Left ventricle myocardium inferior (tissue), 1 donor: ENCODE results near the gene GHRHR. TPM values are rescaled to one million over a fixed set of nuclear protein-coding genes. Genes with fewer than 3 reads are reported as not detected.

Source experiments
- DNase-seq: peaks from one replicate; pipeline ENCODE4 v3.0.0-alpha.2; 2020
- H3K27ac ChIP-seq: fragments of 200-600 bp; replicated peaks from 2 replicates; pipeline ENCODE4 v1.8.0; 2021
- H3K27me3 ChIP-seq: fragments of 200-600 bp; 2 replicates; pipeline ENCODE4 v1.8.0; 2021; ENCODE audit warnings: low read depth
- H3K36me3 ChIP-seq: fragments of 200-600 bp; 2 replicates; pipeline ENCODE4 v1.8.0; 2021
- H3K4me1 ChIP-seq: fragments of 200-600 bp; 2 replicates; pipeline ENCODE4 v1.8.0; 2021
- H3K4me3 ChIP-seq: fragments of 200-600 bp; 2 replicates; pipeline ENCODE4 v1.8.0; 2021; ENCODE audit warnings: mild to moderate bottlenecking, moderate library complexity
- H3K9me3 ChIP-seq: fragments of 200-600 bp; replicated peaks from 2 replicates; pipeline ENCODE4 v1.8.0; 2021
- intact Hi-C: fragments of 100-400 bp; cut with micrococcal nuclease; formaldehyde crosslinking; loops from one replicate; pipeline ENCODE4 v1.11.0; 2022
- total RNA-seq: library from RNA; stranded (reverse); fragmentation: NEBNext Ultra II Directional; extraction: Animal tissue kit (Norgen Biotek cat#: 25700); gene quantifications from one replicate; pipeline ENCODE4 v1.2.1, GENCODE V29; 2021
- TF ChIP-seq, protein P1 (sequence below): fragments of 200-600 bp; IDR thresholded peaks from 2 replicates; pipeline ENCODE4 v1.8.0; 2021; ENCODE audit warnings: antibody characterized with exemption, mild to moderate bottlenecking, borderline replicate concordance
- donor health status: DM: no; HTN: yes; CAD: no; lungs with severe emphysema.

Gene GHRHR
- total RNA-seq, 1 donor from 2014 or later, result not detected

DNA sequence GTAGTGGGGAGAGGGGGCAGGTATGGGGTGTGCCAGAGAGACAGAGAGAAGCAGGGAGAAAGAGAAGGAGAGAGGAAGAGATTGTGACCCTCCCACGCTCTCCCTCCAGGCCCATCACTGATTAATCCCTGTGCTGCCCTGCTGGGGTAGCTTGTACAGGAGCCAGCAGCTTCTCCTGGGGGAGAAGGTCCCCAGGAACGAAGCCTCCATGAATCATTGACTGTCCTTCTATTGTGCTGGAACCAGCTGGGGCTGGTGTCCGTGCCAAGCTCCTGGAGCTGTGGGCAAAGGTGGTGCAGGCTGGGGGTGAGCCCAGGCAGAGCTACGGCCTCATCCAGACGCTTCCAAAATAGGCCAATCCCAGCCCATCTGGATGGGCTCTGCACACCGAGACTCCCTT is 31.2 kb upstream of the GHRHR start:
- TF ChIP-seq, protein P1, sequence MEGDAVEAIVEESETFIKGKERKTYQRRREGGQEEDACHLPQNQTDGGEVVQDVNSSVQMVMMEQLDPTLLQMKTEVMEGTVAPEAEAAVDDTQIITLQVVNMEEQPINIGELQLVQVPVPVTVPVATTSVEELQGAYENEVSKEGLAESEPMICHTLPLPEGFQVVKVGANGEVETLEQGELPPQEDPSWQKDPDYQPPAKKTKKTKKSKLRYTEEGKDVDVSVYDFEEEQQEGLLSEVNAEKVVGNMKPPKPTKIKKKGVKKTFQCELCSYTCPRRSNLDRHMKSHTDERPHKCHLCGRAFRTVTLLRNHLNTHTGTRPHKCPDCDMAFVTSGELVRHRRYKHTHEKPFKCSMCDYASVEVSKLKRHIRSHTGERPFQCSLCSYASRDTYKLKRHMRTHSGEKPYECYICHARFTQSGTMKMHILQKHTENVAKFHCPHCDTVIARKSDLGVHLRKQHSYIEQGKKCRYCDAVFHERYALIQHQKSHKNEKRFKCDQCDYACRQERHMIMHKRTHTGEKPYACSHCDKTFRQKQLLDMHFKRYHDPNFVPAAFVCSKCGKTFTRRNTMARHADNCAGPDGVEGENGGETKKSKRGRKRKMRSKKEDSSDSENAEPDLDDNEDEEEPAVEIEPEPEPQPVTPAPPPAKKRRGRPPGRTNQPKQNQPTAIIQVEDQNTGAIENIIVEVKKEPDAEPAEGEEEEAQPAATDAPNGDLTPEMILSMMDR, result no peak
- Histone ChIP-seq H3K27me3 (no peaks in the 10 kb centered on the region), H3K9me3 (no peaks in the 10 kb centered on the region), H3K36me3 (no peaks in the 10 kb centered on the region), H3K4me1 (peaks cover 67% of the 10 kb centered on the region), H3K27ac (peak overlapping the region; percentile 75), H3K4me3 (no peak overlapping the region)
- intact Hi-C loops, result loop anchor here (10.0 kb wide), 1 partner anchor 118 kb away; no protein-coding TSS in a partner anchor
- DNase-seq, result no peak

DNA sequence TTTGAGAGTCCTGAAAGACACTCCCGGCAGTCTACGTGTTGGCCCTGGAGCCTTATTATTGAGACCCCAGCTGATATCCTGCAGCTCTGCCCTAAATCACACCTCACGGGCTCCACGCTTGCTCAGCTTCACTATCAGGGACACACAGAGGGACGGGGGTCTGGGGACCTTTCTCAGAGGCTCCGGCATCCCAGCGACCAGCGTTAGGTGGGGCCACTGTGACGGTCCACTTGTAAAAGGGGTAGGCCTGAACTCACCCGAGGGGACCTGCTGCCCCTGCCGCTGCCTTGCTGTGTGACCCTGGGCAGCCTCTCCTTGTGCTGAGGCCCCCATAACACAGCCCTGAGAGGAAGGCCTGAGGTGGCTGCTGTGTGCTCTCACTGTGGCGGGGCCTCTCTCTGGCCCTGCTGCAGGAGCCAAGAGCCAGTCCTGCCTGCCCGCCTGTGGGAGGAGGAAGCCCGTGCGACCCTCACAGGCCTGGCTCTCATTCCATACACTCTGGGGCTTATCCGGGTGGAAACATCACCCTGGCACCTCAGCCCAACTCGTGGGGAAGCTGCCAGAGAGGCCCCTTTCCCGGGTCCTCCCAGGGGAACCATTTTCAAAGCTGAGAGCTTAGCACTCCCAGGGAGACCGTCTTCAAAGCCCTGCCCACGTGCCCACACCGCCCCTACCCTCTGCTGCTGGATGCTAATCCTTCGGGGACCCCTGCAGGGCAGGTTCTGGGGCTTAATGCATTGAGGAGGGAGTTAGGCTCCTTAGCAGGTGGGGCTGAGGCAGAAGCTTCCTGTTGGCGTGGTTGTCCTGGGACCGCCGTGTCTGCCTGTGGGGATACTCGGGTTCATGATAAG is 30.4 kb upstream of the GHRHR start:
- intact Hi-C loops, result loop anchor here (10.0 kb wide), 1 partner anchor 119 kb away; no protein-coding TSS in a partner anchor
- Histone ChIP-seq H3K9me3 (no peaks in the 10 kb centered on the region), H3K4me1 (peaks cover 69% of the 10 kb centered on the region), H3K27ac (peak overlapping the region; percentile 71), H3K27me3 (no peaks in the 10 kb centered on the region), H3K4me3 (no peak overlapping the region), H3K36me3 (no peaks in the 10 kb centered on the region)
- TF ChIP-seq, protein P1, result no peak
- no peak for DNase-seq

- TF ChIP-seq, protein P1, result no peak
- peak overlapping the region; percentile 71 for H3K27ac ChIP-seq
- no peaks in the 10 kb centered on the region for H3K9me3 ChIP-seq
- no peak for DNase-seq
- intact Hi-C loops, result loop anchor here (10.0 kb wide), 1 partner anchor 119 kb away; no protein-coding TSS in a partner anchor
- H3K4me3 ChIP-seq, result no peak overlapping the region
- no peaks in the 10 kb centered on the region for H3K36me3 ChIP-seq
- H3K4me1 ChIP-seq, result peaks cover 76% of the 10 kb centered on the region
- H3K27me3 ChIP-seq, result no peaks in the 10 kb centered on the region
These were observed 29.5 kb upstream of the GHRHR start for GRCh38 chr7:30934225-30934624.

GRCh38 chr7:30934732-30935568 is 28.8 kb upstream of the GHRHR start:
- DNase-seq, result peak; percentile 15
- H3K27me3 ChIP-seq, result no peaks in the 10 kb centered on the region
- TF ChIP-seq, protein P1, result no peak
- no peaks in the 10 kb centered on the region for H3K9me3 ChIP-seq
- peak overlapping the region; percentile 71 for H3K27ac ChIP-seq
- H3K36me3 ChIP-seq, result no peaks in the 10 kb centered on the region
- intact Hi-C loops, result loop anchor here (10.0 kb wide), 1 partner anchor 120 kb away; no protein-coding TSS in a partner anchor
- H3K4me3 ChIP-seq, result no peak overlapping the region
- peaks cover 71% of the 10 kb centered on the region for H3K4me1 ChIP-seq

GRCh38 chr7:30935569-30935877 is 28.2 kb upstream of the GHRHR start:
- no peak for DNase-seq
- H3K27me3 ChIP-seq, result no peaks in the 10 kb centered on the region
- no peaks in the 10 kb centered on the region for H3K9me3 ChIP-seq
- intact Hi-C loops, result loop anchor here (10.0 kb wide), 1 partner anchor 121 kb away; no protein-coding TSS in a partner anchor
- H3K4me3 ChIP-seq, result no peak overlapping the region
- no peaks in the 10 kb centered on the region for H3K36me3 ChIP-seq
- TF ChIP-seq, protein P1, result no peak
- H3K27ac ChIP-seq, result peak overlapping the region; percentile 71
- H3K4me1 ChIP-seq, result peaks cover 65% of the 10 kb centered on the region
